Measurements from ENCODE around the gene MLST8. TPM values are rescaled to one million over a fixed set of nuclear protein-coding genes. Genes with fewer than 3 reads are reported as not detected.

The MLST8 gene
- total and polyA plus RNA-seq, 2 donors (not counting 1 experiment from before 2014, with no cell fraction given): 36.1 to 112 TPM

DNA sequence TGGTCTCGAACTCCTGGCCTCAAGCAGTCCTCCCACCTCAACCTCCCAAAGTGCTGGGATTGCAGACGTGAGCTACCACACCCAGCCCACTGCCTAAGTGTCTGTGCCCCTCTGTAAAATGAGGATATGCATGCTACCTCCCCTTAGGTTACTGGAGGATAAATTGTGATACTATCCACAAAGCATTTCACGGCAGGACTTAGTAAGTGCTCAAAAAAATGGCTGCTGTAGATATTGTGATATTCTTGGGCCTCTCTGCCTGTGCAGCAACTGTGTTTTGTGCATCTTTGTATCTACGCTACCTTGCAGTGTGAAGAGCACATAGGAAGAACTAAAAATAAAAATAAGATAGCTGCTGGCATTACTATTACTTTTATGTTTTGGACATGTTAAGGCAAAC lies 7.0 kb upstream of the MLST8 start:
- no peak overlapping the region for H3K27ac Mint-ChIP-seq

DNA sequence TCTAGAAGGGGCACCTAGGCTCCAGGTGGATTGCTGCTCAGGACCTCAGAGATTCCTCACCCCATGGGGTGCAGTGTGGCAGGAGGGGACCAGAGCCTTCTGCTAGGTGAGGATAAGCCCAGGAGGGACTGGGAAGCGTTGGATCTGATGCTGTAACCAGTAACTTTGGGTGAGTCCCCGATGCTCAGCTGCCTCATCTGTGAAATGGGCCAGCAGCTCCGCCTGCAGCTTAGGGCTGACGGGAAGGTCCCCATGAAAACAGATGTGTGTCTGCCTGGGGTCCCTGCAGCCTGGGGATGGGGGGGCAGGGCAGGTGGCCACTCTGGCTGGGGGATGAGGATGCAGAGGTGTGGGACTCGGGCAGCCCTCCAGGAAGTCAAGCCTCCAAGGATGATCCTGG lies 6.2 kb upstream of the MLST8 start:
- H3K27me3 Mint-ChIP-seq: peaks cover 27% of the 10 kb centered on the region
- H3K4me2 ChIP-seq (replicated peaks; ENCODE audit: low read depth, low read length, poor library complexity, severe bottlenecking): no peak overlapping the region
- intact Hi-C loops (cut with micrococcal nuclease): loop anchor here (10.0 kb wide), 2 partner anchors 146 to 406 kb away; partner anchors contain the start of gene ABCA3

More for the DNA sequence above, 7.0 kb upstream of the MLST8 start:
- Mint-ChIP-seq H3K27me3 (peaks cover 27% of the 10 kb centered on the region), H3K9me3 (ENCODE audit: insufficient read depth) (no peaks in the 10 kb centered on the region), H3K4me1 (peaks cover 10% of the 10 kb centered on the region), H3K4me3 (peak overlapping the region; percentile 40)
- POLR2A ChIA-PET: no interaction called here
- Histone ChIP-seq H4K20me1 (ENCODE audit: control insufficient read depth, insufficient read depth, low read length, poor library complexity, severe bottlenecking) (no peaks in the 10 kb centered on the region), H3K9ac (ENCODE audit: low read length) (no peak overlapping the region), H3K4me1 (ENCODE audit: control insufficient read depth in 2 of 2, insufficient read depth in 2 of 2, low read length in 2 of 2) (peaks cover 12 to 22% of the 10 kb centered on the region in 2 donors), H3K27me3 (replicated peaks in 1 of 4; ENCODE audit: control extremely low read depth in 1 of 4, control insufficient read depth in 3 of 4, insufficient read depth in 4 of 4, low read length in 3 of 4) (peaks cover 0 to 49% (median 20%) of the 10 kb centered on the region in 4 experiments), H3K79me2 (ENCODE audit: control insufficient read depth, insufficient read depth, low read length) (no peaks in the 10 kb centered on the region), H3K4me3 (ENCODE audit: control extremely low read depth in 1 of 5, extremely low read depth in 1 of 5, insufficient read depth in 1 of 5, low read depth in 2 of 5, low read length in 4 of 5) (no peak overlapping the region), H2AFZ (ENCODE audit: insufficient read depth, low read depth, low read length, poor library complexity, severe bottlenecking) (no peak overlapping the region), H3K27ac (ENCODE audit: low read length in 2 of 2) (no peak overlapping the region), H3K36me3 (replicated peaks in 1 of 2; ENCODE audit: control extremely low read depth in 1 of 2, control insufficient read depth in 1 of 2, extremely low read depth in 1 of 2, insufficient read depth in 2 of 2, low read length in 1 of 2) (no peaks in the 10 kb centered on the region), H3K4me2 (replicated peaks; ENCODE audit: low read depth, low read length, poor library complexity, severe bottlenecking) (no peak overlapping the region), H3K9me3 (ENCODE audit: control extremely low read depth in 1 of 3, control insufficient read depth in 2 of 3, insufficient read depth in 1 of 3, low read length in 2 of 3) (peaks cover 0 to 6% (median 0%) of the 10 kb centered on the region in 3 donors)
- DNase-seq: no peak
- WGBS (ENCODE audit: insufficient coverage): no CpG with 5 or more reads among the region's 4 CpGs
- TF ChIP-seq EZH2 (IDR thresholded peaks at IDR 0.05; ENCODE audit: borderline replicate concordance, insufficient read depth, low read depth, low read length, poor library complexity, severe bottlenecking): no peak
- TF ChIP-seq, protein P1, sequence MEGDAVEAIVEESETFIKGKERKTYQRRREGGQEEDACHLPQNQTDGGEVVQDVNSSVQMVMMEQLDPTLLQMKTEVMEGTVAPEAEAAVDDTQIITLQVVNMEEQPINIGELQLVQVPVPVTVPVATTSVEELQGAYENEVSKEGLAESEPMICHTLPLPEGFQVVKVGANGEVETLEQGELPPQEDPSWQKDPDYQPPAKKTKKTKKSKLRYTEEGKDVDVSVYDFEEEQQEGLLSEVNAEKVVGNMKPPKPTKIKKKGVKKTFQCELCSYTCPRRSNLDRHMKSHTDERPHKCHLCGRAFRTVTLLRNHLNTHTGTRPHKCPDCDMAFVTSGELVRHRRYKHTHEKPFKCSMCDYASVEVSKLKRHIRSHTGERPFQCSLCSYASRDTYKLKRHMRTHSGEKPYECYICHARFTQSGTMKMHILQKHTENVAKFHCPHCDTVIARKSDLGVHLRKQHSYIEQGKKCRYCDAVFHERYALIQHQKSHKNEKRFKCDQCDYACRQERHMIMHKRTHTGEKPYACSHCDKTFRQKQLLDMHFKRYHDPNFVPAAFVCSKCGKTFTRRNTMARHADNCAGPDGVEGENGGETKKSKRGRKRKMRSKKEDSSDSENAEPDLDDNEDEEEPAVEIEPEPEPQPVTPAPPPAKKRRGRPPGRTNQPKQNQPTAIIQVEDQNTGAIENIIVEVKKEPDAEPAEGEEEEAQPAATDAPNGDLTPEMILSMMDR (IDR thresholded peaks at IDR 0.05): no peak
- CTCF ChIA-PET: no interaction called here
- ATAC-seq (ENCODE audit: low read depth): no peak
- intact Hi-C loops (cut with micrococcal nuclease): loop anchor here (10.0 kb wide), 2 partner anchors 147 to 407 kb away; partner anchors contain the start of gene ABCA3

More for the DNA sequence above, 6.2 kb upstream of the MLST8 start:
- 90% methylated on average over 5 of the region's 5 CpGs for WGBS (ENCODE audit: insufficient coverage)
- Histone ChIP-seq H2AFZ (ENCODE audit: insufficient read depth, low read depth, low read length, poor library complexity, severe bottlenecking) (no peak overlapping the region), H3K4me3 (ENCODE audit: control extremely low read depth in 1 of 5, extremely low read depth in 1 of 5, insufficient read depth in 1 of 5, low read depth in 2 of 5, low read length in 4 of 5) (no peak overlapping the region), H4K20me1 (ENCODE audit: control insufficient read depth, insufficient read depth, low read length, poor library complexity, severe bottlenecking) (no peaks in the 10 kb centered on the region), H3K36me3 (replicated peaks in 1 of 2; ENCODE audit: control extremely low read depth in 1 of 2, control insufficient read depth in 1 of 2, extremely low read depth in 1 of 2, insufficient read depth in 2 of 2, low read length in 1 of 2) (no peaks in the 10 kb centered on the region), H3K4me1 (ENCODE audit: control insufficient read depth in 2 of 2, insufficient read depth in 2 of 2, low read length in 2 of 2) (peaks cover 12 to 22% of the 10 kb centered on the region in 2 donors), H3K9me3 (ENCODE audit: control extremely low read depth in 1 of 3, control insufficient read depth in 2 of 3, insufficient read depth in 1 of 3, low read length in 2 of 3) (peaks cover 0 to 6% (median 0%) of the 10 kb centered on the region in 3 donors), H3K79me2 (ENCODE audit: control insufficient read depth, insufficient read depth, low read length) (no peaks in the 10 kb centered on the region), H3K27ac (ENCODE audit: low read length in 2 of 2) (no peak overlapping the region), H3K27me3 (replicated peaks in 1 of 4; ENCODE audit: control extremely low read depth in 1 of 4, control insufficient read depth in 3 of 4, insufficient read depth in 4 of 4, low read length in 3 of 4) (peaks cover 0 to 42% (median 19%) of the 10 kb centered on the region in 4 experiments), H3K9ac (ENCODE audit: low read length) (no peak overlapping the region)
- TF ChIP-seq, protein P1 (IDR thresholded peaks at IDR 0.05): no peak
- TF ChIP-seq EZH2 (IDR thresholded peaks at IDR 0.05; ENCODE audit: borderline replicate concordance, insufficient read depth, low read depth, low read length, poor library complexity, severe bottlenecking): no peak
- Mint-ChIP-seq H3K4me1 (peaks cover 10% of the 10 kb centered on the region), H3K9me3 (ENCODE audit: insufficient read depth) (no peaks in the 10 kb centered on the region), H3K27ac (no peak overlapping the region), H3K4me3 (no peak overlapping the region)
- ChIA-PET POLR2A (no interaction called here), CTCF (no interaction called here)
- DNase-seq (no peak), ATAC-seq (ENCODE audit: low read depth) (no peak)

Measured in B cell (primary cell).